NCI-H1417 treated with DMSO at 0.1 percent for 48 hours (cell line): ENCODE data around the gene HCFC1R1.
A peak's percentile ranks its signal among the peaks of the same experiment; 100 is the strongest.

Experiments
- DNase-seq: peaks from one replicate; lab custom pipeline; 2025; lab: John Stamatoyannopoulos, UW

Gene HCFC1R1

DNA sequence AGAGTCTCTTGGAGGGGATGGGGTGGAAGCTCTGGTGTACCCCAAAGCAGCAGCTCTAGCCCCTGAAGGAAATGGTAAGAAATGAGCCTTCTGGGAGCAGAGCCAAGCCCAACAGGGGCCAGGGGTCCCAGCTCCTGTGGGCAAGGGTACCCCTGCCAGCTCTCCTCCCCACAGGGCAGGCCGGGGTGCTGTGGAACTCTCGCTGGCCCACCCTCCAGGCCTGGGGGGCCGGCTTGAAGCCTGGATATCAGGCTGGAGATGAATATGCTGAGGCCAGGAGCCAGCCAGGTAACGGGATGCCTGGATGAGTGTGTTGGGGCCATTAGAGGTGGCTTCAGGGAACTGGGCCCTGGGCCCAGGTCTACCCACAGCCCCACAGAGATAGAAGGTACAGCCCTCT, 23.2 kb downstream of the HCFC1R1 start:
- DNase-seq: no peak

DNA sequence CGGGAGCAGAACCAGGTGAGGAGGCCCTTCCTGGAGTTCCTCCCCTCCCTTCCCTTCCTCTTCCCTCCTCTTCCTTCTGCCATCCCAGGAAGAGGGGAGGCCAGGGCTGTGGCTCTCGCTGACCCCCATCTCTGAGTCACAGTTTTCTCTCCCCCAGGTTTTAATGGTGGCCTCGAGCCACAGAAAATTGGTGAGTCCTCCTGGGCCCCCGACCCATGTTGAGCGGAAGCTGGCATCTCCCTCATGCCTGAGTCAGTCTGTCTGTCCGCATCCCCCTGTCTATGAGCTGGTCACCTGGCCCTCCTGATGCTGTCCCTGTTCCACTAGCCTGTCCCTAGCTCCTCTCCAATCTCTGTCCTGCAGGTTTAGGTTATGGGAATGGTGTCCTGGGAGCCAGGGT, 23.8 kb downstream of the HCFC1R1 start:
- no peak for DNase-seq

GRCh38 chr16:2996298-2996697, 27.4 kb downstream of the HCFC1R1 start:
- no peak for DNase-seq

DNA sequence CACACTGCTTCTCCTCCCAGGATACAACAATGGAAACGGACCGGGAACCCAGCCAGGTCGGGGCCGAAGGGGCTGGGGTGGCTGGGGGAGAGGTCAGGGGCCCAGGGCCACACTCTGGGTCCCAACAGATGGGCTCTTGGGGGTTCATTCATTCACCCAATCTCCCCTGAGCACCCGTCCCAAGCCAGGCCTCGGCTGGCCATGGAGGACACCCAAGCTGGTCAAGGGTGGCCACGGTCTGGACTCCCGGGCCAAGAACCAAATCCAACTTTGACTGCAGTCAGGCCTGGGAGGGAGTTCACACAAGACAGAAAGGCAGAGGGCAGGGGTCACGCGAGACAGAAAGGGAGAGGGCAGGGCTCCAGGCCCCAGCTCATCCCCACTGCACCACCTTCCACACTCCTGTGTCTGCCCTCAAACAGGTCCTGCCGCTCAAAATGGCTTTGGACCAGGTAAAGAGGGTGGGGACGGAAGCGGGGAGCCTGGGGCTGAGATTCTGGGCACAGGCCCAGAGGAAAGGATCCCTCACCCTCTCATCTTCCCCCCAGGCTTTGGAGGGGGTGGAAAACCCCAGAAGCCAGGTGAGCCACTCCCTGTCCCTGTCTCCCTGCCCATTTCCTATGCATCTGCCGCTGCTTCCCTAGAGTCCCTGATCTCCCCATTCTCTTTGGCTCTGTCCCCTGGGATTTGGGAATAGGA, 31.2 kb downstream of the HCFC1R1 start:
- DNase-seq: no peak

GRCh38 chr16:2991566-2992261, 32.0 kb downstream of the HCFC1R1 start:
- no peak for DNase-seq

DNA sequence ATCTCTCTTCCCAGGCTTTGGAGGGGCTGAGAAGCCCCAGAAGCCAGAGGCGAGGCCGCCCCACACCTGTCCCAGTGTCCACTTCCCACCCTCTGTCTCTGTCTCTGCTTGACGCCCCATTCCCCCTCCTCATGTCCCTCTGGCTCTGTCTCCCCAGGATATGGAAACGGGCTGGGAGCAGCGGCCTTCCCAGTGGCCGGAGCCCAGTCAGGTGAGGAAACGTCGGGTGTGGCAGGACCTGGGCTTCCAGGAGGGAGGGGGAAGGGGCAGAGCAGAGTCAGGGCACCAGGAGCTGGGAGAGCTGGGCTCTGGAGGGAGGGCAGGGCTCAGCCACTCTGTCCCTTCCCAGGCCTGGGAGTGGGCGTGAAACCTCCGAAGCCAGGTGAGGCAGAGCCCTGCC, 32.9 kb downstream of the HCFC1R1 start:
- DNase-seq: no peak

DNA sequence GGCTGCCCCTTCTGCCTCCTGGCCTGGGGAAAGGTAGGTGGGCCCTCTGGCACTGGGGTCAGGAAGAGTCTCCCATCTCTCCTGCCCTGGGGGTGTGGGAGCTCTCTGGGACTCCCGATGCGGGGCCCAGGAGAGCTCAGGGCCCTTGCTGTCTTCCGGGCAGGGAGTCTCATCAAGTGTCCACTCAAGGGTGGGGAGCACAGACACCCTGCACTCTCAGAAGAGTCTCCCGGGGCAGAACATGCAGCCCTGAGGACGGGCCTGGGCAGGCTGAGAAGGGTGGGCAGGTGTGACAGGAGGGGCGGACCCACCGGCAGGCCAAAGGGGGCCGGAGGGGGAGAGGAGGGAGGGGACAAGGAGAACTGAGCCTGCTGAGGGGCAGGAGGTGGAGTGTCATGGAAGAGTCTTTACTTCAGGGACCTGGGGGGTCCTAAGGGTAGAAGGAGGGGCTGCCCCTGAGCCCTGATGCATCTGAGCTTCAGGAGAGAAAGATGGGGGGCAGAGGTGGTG, 35.1 kb downstream of the HCFC1R1 start:
- DNase-seq: no peak

DNA sequence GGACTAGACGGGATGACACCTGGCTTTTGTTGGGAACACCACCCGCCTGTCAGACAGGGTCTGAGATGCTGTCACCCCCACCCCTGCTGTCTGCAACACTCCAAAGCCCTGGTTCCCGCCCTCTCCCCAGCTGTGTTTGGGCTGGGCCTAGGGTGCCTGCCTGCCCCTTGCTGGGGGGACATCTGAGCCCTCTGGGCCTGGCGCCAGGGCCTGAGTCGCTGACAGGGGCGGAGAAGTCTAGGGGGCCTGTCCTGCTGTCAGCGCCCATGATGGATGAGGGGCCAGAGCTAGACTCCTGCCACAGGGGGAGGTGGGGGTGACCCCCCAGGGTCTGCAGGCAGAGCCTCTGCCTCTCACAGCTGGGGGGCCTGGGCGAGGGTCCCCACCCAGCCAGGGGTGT, 35.9 kb downstream of the HCFC1R1 start:
- no peak for DNase-seq

DNA sequence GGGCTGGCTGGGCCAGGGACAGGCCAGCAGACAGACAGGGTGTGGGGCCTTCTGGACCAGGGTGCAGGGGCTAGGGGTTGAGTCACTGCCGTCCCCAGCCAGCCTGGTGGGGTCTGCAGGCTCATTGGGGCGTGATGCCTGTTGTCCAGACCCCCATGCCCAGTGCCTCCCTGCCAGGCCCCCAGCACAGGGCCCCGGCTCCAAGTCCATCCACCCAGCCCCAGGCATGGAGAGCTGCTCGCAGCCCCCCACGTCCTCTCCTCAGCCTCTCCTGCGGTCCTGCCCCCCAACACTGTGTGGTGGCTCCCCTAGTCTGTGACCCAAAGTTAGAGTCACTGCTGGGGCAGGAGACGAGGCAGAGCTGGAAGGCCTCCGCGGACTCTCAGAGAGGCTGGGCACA, 36.5 kb downstream of the HCFC1R1 start:
- DNase-seq: no peak

- no peak for DNase-seq
Measured at GRCh38 chr16:2986623-2987188, 37.0 kb downstream of the HCFC1R1 start.

GRCh38 chr16:2985893-2986355, 37.8 kb downstream of the HCFC1R1 start:
- no peak for DNase-seq

DNA sequence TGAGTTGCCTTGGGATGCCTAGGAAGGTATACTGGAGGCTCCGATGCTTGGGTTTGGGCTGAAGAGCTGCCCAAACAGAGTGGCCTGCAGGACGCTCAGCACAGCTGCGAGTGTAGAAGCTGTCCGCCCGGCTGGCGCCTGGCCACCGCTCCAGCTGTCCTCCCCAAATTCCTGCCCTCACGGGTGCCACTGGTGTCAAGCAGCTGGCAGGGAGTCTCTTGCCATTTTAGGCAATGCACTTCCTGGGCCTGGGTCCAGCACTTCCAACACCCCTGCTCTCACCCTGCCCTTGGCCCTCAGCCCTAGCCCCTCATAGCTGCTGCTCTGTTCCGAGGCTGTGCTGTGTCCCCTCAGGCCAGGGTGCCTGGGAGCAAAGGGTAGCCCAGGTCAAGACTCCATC, 38.3 kb downstream of the HCFC1R1 start:
- DNase-seq: no peak

- DNase-seq: no peak
Measured at GRCh38 chr16:2983706-2984136, 40.0 kb downstream of the HCFC1R1 start.

GRCh38 chr16:2982402-2982801, 41.3 kb downstream of the HCFC1R1 start:
- DNase-seq: no peak

- DNase-seq: no peak
Measured at GRCh38 chr16:2981899-2982250, 41.9 kb downstream of the HCFC1R1 start.

DNA sequence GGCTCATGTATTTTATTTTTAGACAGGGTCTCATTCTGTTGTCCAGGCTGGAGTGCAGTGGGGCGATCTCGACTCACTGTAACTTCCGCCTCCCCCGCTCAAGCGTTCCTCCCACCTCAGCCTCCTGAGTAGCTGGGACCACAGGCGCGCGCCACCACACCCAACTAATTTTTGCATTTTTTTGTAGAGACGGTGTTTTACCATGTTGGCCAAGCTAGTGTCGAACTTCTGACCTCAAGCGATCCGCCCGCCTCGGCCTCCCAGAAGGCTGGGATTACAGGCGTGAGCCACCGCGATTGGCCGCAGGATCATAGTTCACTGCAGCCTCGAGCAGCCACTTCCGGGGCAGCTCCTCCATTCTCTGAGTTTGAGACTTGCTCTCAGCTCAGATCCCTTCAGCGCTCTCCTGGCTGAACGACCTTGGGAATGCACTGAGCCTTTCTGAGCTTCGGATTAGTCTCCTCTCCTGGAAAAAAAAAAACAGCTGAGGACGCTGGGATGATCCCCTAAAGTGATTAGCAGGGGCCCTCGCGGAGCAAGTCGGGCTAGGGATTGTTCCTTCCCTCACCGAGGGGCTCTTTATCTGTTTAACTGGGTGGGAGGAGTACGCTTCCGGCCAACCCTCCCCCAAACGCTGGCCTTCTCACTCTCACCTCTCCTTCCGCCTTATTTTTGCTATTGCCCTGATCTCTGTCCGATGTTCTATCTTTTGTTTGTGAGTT, 42.4 kb downstream of the HCFC1R1 start:
- DNase-seq: no peak

GRCh38 chr16:2980227-2981176, 43.2 kb downstream of the HCFC1R1 start, which contains the start of gene PKMYT1:
Gene PKMYT1, minus strand, starts transcription at chr16:2980446. Its CDS starts 789 bp downstream, at chr16:2979657.
- peak; percentile 45 for DNase-seq

- DNase-seq: no peak
Measured at GRCh38 chr16:2979669-2980226, 44.0 kb downstream of the HCFC1R1 start.

DNA sequence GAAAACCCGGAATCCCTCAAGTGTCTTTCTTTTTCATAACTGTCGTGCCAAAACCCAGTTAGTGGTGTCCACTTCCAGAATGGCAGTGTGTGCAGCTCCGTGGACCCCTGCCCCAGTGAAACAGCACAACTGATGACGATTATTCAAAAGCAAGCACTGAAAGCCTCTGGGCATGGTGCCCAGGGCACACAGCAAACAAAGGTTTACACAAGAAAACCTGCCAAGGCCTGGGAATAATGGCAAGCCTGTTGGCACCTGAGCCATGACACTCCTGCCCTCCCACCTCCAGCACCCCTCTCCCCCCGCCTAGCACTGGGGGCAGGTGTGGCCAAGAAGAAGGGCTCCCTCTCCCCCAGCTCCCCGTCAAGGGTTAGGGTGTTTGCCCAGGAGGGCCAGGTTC, 46.3 kb downstream of the HCFC1R1 start:
- DNase-seq: no peak

DNA sequence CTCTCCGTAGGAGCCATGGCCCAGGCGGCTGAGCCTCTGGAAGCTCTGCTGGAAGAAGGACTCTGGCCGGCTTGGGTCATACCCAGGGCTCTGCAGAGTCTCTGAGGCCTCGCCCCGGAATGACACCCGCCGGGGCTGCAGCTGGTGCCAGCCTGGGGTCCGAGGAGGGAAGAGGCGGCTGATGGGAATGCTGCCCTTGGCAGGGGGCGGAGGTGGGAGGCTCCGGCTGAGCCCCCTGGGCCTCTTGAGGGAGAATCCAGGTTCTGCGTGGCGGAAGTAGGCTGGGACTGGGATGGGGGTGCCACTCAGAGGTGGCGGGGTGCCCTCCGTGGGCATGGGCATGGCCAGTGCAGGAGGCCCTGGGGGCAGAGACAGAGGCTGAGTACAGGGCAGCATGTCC, 47.1 kb downstream of the HCFC1R1 start:
- no peak for DNase-seq

- DNase-seq: no peak
Measured at GRCh38 chr16:2976201-2976600, 47.5 kb downstream of the HCFC1R1 start.
